OCI-M1 (cell line): ENCODE data around the gene ASTN2.
"Not testable (repeated sequence)": the region's sequence is repeated elsewhere in the genome, so short reads cannot be mapped to it uniquely, and the experiment has no call there.

Source experiments
- DNase-seq: peaks from one replicate; lab custom pipeline; 2025; lab: John Stamatoyannopoulos, UW

The ASTN2 gene

DNA sequence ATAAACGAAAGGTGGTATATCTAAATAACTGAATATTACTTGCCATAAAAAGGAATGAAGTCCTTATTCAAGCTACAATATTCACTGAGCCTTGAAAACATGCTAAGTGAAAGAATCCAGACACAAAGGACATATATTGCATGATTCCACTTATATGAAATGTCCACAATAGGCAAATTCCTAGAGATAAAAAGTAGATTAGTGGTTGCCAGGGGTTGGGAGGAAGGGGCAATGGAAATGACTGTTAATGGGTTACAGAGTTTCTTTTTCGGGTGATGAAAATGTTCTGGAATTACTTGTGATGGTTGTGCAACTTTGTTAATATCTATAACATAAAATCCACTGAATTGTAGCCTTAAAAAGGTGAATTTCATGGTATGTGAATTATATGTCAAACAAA lies 954.8 kb downstream of the ASTN2 start:
- DNase-seq = no peak

- peak; percentile 14 for DNase-seq
Observed at GRCh38 chr9:116459576-116459975, 955.3 kb downstream of the ASTN2 start.

DNA sequence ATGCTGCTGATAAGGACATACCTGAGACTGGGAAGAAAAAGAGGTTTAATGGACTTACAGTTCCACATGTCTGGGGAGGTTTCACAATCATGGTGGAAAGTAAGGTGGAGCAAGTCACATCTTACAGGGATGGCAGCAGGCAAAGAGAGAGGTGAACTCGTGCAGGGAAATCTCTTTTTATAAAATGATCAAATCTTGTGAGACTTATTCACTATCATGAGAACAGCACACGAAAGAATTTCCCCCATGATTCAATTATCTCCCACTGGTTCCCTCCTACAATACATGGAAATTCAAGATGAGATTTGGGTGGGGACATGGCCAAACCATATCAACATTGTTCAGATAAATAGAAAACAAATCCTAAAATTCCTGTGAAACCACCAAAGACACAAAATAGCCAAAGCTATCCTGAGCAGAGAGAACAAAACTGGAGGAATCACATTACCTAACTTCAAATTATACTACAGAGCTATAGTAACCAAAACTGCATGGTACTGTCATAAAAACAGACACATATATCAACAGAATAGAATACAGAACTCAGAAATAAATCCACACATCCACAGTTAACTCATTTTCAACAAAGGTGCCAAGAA lies 958.3 kb downstream of the ASTN2 start:
- peak; percentile 15 for DNase-seq

DNA sequence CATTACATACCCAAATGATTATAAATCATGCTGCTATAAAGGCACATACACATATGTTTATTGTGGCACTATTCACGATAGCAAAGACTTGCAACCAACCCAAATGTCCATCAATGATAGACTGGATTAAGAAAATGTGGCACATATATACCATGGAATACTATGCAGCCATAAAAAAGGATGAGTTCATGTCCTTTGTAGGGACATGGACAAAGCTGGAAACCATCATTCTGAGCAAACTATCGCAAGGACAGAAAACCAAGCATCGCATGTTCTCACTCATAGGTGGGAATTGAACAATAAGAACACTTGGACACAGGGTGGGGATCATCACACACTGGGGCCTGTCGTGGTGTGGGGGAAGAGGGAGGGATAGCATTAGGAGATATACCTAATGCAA lies 960.3 kb downstream of the ASTN2 start:
- not testable (repeated sequence) for DNase-seq

DNA sequence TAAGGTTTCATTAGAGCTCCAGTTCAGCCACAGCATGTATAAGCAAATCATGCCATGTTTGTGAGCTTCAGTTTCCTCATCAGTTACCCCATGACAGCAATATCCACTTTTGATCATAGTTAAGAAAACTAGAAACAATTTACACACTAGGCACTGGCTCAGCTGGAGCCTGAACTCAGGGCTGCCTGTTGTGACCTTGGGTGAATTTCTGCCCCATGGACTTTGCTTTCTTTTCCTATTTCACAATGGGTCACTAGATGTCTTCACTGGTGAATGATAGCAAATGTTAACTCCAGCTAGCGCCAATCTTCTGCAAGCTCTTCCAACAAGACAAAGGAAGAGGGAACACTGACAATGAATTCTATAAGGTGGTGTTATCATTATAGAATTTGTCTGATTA lies 961.1 kb downstream of the ASTN2 start:
- DNase-seq = no peak

GRCh38 chr9:116452634-116453033 lies 962.2 kb downstream of the ASTN2 start:
- peak; percentile 40 for DNase-seq

DNA sequence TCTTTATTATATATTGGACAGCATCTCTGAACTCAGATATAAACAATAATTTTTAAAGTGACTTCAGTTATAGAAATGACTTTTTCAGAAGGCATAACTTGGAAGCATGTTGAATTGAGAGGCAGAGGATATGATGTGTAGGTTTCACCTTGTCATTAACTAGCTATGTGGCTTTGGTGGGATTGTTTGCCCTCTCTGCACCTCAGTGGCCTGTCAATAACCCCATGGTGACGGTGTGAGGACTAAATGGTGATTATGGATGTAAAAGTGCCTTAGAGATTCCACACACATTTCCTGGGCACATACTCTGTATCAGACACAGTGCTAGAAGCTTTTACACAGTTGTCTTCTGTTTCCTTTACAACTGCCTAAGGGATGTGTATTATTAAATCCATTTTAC lies 962.6 kb downstream of the ASTN2 start:
- DNase-seq = no peak

DNA sequence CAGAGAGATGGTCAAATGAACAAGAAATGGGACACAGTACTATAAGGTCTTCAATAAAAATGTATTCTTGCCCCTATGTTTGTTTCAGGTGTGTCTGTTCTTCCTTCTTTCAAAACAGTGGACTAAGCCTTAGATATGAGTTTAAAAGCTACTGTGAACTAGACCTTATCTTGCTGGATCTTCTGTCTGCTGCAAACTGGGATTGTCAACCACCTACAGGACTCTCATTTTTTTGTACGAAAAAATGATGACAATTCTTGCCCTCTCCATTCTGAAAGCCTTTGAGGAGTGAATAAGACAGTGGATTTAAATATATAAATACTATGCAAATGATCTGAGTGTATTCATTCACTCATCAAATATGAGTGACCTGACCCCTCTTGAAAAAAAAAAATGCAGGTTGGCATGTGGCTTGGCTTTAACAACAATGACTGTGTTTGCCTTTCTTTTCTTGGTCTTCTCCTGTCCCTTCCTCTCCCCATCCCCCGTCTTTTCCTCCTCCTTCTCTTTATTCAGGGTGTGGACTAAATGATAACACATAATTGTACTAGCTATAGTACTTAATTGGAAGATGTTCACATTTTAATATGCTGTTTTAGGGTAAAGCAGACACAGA lies 963.2 kb downstream of the ASTN2 start:
- DNase-seq = peak; percentile 66

GRCh38 chr9:116450378-116451139 lies 964.3 kb downstream of the ASTN2 start:
- DNase-seq = peak; percentile 41

DNA sequence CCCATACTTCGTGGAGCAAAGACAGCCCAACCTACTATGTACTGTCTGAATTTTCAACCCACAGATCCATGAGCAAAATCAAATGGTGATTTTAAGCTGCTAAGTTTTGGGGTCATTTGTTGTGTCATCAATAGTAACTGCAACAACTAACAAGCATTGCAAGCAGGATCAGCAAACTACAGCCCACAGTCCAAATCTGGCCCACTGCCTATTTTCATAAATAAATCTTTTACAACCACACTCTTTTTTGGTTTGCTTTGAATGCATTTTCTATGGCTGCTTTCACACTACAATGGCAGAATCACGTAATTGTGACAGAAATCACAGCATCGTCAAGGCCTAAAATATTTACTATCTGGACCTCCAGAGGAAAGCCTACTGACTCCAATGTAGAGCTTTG lies 964.9 kb downstream of the ASTN2 start:
- no peak for DNase-seq

GRCh38 chr9:116448431-116448830 lies 966.4 kb downstream of the ASTN2 start:
- no peak for DNase-seq

DNA sequence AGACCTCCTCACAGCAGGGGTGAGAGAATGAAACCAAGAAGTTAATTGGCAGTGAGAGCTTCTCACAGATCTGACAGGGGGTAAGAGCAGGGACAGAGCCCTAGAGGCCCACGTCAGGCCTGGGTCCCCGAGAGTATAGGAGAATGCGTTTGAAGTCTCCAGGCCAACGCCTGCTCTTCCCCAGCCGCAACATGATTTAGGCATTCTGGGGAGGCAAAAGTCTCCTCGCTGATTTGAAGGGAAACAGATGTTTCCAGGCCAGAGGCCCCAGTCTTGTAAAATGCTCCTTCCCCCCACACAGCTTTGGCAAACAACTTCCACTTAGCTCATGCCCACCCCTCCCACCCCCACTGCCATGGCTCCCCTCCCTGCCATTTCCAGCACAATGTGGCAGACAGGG lies 966.9 kb downstream of the ASTN2 start:
- no peak for DNase-seq

DNA sequence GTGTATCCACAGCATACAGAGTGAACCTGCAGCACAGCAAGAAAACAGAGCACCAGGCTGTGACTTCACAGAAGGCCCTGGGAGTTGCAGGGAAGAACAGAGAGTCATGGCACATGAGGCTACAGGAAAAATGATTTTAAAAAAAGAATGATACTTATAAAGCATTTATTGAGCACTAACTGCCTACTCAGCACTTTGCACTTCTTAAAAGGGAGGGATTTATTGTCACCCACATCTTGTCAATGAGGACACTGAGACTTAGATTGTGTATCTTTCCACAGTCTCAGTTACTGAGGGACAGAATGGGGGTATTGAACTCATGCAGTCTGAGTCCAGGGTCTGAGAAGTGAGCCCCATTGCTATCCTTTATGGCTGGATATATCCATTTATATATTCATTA lies 972.3 kb downstream of the ASTN2 start:
- DNase-seq = no peak

GRCh38 chr9:116437411-116438370 lies 977.2 kb downstream of the ASTN2 start:
- DNase-seq = no peak

- DNase-seq = no peak
Observed at GRCh38 chr9:116436121-116436520, 978.7 kb downstream of the ASTN2 start.

GRCh38 chr9:116435706-116436105 lies 979.2 kb downstream of the ASTN2 start:
- no peak for DNase-seq

DNA sequence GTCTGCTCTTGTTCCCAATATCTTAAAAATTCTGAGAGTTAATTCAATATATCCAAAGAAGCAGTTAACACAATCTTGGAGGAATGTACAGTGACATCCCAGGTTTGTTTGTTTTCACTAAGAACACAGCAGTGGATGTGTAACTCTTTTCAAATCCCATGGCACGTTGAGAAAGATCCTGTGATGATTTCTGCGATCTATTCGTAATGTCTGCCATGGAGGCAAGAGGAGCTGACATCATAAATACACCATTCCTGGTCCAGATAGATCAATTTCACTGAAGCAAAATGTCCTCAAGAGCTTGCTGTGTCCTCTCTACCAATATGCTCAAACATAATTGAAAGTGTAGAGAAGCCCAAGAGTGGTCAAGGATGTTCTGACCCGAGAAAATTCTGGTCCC lies 980.5 kb downstream of the ASTN2 start:
- no peak for DNase-seq

DNA sequence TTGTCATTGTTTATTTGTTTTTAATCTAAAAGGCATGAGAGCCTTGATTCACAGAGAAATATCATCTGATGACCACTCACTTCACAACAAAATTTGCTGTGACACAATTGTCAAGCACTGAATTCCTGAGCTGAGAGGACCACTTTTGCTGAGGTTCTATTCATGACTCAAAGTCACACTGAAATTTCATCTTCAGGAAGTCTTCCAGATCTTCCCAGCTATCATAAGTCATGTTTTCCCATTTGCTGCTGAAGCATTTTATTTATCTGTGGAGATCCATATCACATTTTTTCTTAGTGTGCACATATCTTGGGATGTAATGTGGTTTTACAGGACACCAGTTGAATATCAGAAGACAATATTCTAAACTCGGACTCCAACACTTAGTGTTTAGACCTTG lies 982.8 kb downstream of the ASTN2 start:
- DNase-seq = no peak

GRCh38 chr9:116430849-116431248 lies 984.0 kb downstream of the ASTN2 start:
- DNase-seq = no peak

DNA sequence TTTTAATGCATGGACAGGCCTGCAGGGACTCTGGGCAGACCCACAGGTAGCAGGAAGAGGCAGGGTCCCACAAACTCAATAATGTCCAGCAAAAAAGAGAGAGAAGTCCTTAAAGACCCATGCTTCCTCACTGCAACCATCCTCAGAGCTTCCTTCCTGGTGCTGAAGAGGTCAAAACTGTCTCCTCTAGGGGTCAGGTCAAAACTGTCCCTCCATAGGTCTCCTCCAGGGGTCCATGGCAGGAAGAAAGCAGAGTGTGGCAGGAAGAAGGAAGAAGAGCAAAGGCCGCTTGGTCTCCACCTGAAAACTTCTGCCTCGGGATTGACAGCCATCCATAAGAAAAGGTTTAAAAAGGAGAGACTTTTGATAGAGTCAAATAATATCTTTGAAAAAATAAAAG lies 989.6 kb downstream of the ASTN2 start:
- DNase-seq = no peak

DNA sequence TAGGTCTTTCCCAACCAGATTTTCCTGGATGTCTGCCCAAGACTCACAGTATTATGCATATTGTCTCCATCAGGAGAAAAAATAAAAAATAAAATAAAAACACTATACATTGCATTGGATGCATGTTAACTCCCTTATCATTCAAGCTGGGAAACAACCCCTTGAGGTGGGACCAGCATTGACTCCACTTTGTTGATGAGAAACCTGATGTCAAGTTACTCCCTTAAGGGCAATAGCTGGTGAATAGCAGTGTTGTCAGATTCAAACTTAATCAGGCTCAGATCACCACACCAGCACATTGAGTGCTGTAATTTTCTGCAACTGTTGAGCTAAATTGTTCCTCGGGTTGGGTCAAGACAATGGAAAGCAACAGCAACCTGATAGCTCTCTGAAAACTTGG lies 991.7 kb downstream of the ASTN2 start:
- DNase-seq = peak; percentile 40
